ENCODE measurements around the gene GRK4. TPM values are rescaled to one million over a fixed set of nuclear protein-coding genes. Genes with fewer than 3 reads are reported as not detected.

The GRK4 gene
- total RNA-seq, 1 donor from 2014 or later = 14.9 TPM

GRCh38 chr4:3066836-3067400, 103.5 kb downstream of the GRK4 start:
- Mint-ChIP-seq H3K4me3 (ENCODE audit: low read depth) (no peak overlapping the region), H3K9me3 (ENCODE audit: low read depth) (no peaks in the 10 kb centered on the region), H3K27ac (no peak overlapping the region), H3K4me1 (ENCODE audit: low read depth) (no peaks in the 10 kb centered on the region), H3K27me3 (peaks cover 12% of the 10 kb centered on the region), H3K36me3 (ENCODE audit: insufficient read depth) (no peaks in the 10 kb centered on the region)
- DNase-seq (ENCODE audit: low spot score, unreplicated experiment) = no peak
- no peak for TF ChIP-seq CTCF (IDR thresholded peaks at IDR 0.05; ENCODE audit: unreplicated experiment)

GRCh38 chr4:3067473-3068001, 104.2 kb downstream of the GRK4 start:
- no peak overlapping the region for H3K27ac Mint-ChIP-seq
- H3K36me3 Mint-ChIP-seq (ENCODE audit: insufficient read depth) = no peaks in the 10 kb centered on the region
- no peaks in the 10 kb centered on the region for H3K9me3 Mint-ChIP-seq (ENCODE audit: low read depth)
- no peak for DNase-seq (ENCODE audit: low spot score, unreplicated experiment)
- no peak for TF ChIP-seq CTCF (IDR thresholded peaks at IDR 0.05; ENCODE audit: unreplicated experiment)
- no peak overlapping the region for H3K4me3 Mint-ChIP-seq (ENCODE audit: low read depth)
- H3K4me1 Mint-ChIP-seq (ENCODE audit: low read depth) = no peaks in the 10 kb centered on the region
- H3K27me3 Mint-ChIP-seq = peaks cover 12% of the 10 kb centered on the region

- TF ChIP-seq CTCF (IDR thresholded peaks at IDR 0.05; ENCODE audit: unreplicated experiment) = no peak
- Mint-ChIP-seq H3K4me1 (ENCODE audit: low read depth) (no peaks in the 10 kb centered on the region), H3K9me3 (ENCODE audit: low read depth) (no peaks in the 10 kb centered on the region), H3K27me3 (peaks cover 6% of the 10 kb centered on the region), H3K27ac (no peak overlapping the region), H3K36me3 (ENCODE audit: insufficient read depth) (no peaks in the 10 kb centered on the region), H3K4me3 (ENCODE audit: low read depth) (no peak overlapping the region)
- DNase-seq (ENCODE audit: low spot score, unreplicated experiment) = no peak
These were observed 106.4 kb downstream of the GRK4 start for GRCh38 chr4:3069661-3070199.

GRCh38 chr4:3070709-3071500, 107.5 kb downstream of the GRK4 start:
- Mint-ChIP-seq H3K4me3 (ENCODE audit: low read depth) (no peak overlapping the region), H3K27ac (no peak overlapping the region), H3K36me3 (ENCODE audit: insufficient read depth) (no peaks in the 10 kb centered on the region)

More at GRCh38 chr4:3070709-3071500, 107.5 kb downstream of the GRK4 start:
- H3K27me3 Mint-ChIP-seq = peaks cover 6% of the 10 kb centered on the region
- DNase-seq (ENCODE audit: low spot score, unreplicated experiment) = no peak
- H3K9me3 Mint-ChIP-seq (ENCODE audit: low read depth) = no peaks in the 10 kb centered on the region
- peaks cover 7% of the 10 kb centered on the region for H3K4me1 Mint-ChIP-seq (ENCODE audit: low read depth)
- no peak for TF ChIP-seq CTCF (IDR thresholded peaks at IDR 0.05; ENCODE audit: unreplicated experiment)

Data from progenitor cell of endocrine pancreas (in vitro differentiated cells).